H1 (cell line): ENCODE measurements around the gene RGL1. TPM values are rescaled to one million over a fixed set of nuclear protein-coding genes. Genes with fewer than 3 reads are reported as not detected.

Experiments used
- BRCA1 ChIP-seq: IDR thresholded peaks from 2 replicates; pipeline ENCODE4 v1.6.1; 2012; ENCODE audit warnings: low read depth, low read length, improper control_type of control experiment
- TCF12 ChIP-seq: IDR thresholded peaks from 2 replicates; pipeline ENCODE4 v1.6.1; 2011; ENCODE audit warnings: low read depth, mild to moderate bottlenecking, low read length
- polyA plus RNA-seq, 7 experiments: library from polyadenylated mRNA; depleted of rRNA in 3 of 7; stranded (reverse) in 5 of 7; unstranded in 2 of 7; fragments of >200 nt in 5 of 7; fragments of 200-250 nt in 2 of 7; gene quantifications; 1 replicate in 5 of 7; 2 replicates in 1 of 7; 4 replicates in 1 of 7; pipeline versions ENCODE4 v1.2.1 to v1.2.3, GENCODE V29; 2011 to 2013; ENCODE audit warnings: missing spikeins in 2 of 7, mixed read lengths in 2 of 7
- total RNA-seq: library from RNA; stranded (reverse); fragmentation: NEBNext Ultra II Directional; extraction: Animal tissue kit (Norgen Biotek cat#: 25700); gene quantifications from 2 replicates; pipeline ENCODE4 v1.2.1, GENCODE V29; 2021

RGL1 gene
- total and polyA plus RNA-seq, 2 of the 8 experiments (the other 6 are each of a cell fraction or from before 2014, with no cell fraction given) = 0.98 to 2.4 TPM

GRCh38 chr1:183821889-183822611 lies 17.1 kb downstream of the RGL1 start (continued):
- no peak for TF ChIP-seq BRCA1
- no peak for TF ChIP-seq TCF12
